GM23248 (cell line): ENCODE results near the gene LRRC9. TPM values are rescaled to one million over a fixed set of nuclear protein-coding genes. Genes with fewer than 3 reads are reported as not detected.
A peak's percentile ranks its signal among the peaks of the same experiment; 100 is the strongest.
"Not testable (repeated sequence)": the region's sequence is repeated elsewhere in the genome, so short reads cannot be mapped to it uniquely, and the experiment has no call there.

Experiments
- DNase-seq: peaks from one replicate; pipeline ENCODE4 v3.0.0-alpha.2; 2015
- H2AFZ ChIP-seq: fragments of 200-600 bp; sonication (generic); 2 replicates; pipeline ENCODE4 v1.6.1; 2016; ENCODE audit warnings: antibody characterized with exemption
- H3F3A ChIP-seq: fragments of 200-600 bp; sonication (generic); 2 replicates; pipeline ENCODE4 v1.6.1; 2016; ENCODE audit warnings: mild to moderate bottlenecking, antibody characterized with exemption, mixed run types; ENCODE audit not compliant: insufficient read depth
- H3K27ac ChIP-seq: fragments of 200-600 bp; sonication (generic); 2 replicates; pipeline ENCODE4 v1.5.1; 2016; ENCODE audit warnings: mild to moderate bottlenecking
- H3K27me3 ChIP-seq: fragments of 200-600 bp; sonication (generic); replicated peaks from 2 replicates; pipeline ENCODE4 v1.6.1; 2016; ENCODE audit warnings: mild to moderate bottlenecking; ENCODE audit not compliant: insufficient read depth
- H3K36me3 ChIP-seq: fragments of 200-600 bp; sonication (generic); 2 replicates; pipeline ENCODE4 v1.6.1; 2016; ENCODE audit warnings: low read depth, mild to moderate bottlenecking
- H3K4me1 ChIP-seq: fragments of 200-600 bp; sonication (generic); 2 replicates; pipeline ENCODE4 v1.6.1; 2016; ENCODE audit warnings: mild to moderate bottlenecking; ENCODE audit not compliant: insufficient read depth
- H3K4me2 ChIP-seq: fragments of 200-600 bp; sonication (generic); one replicate; pipeline ENCODE4 v1.6.1; 2016; ENCODE audit warnings: mild to moderate bottlenecking; ENCODE audit not compliant: unreplicated experiment
- H3K4me3 ChIP-seq: fragments of 200-600 bp; sonication (generic); 2 replicates; pipeline ENCODE4 v1.5.1; 2016; ENCODE audit warnings: mild to moderate bottlenecking
- H3K79me2 ChIP-seq: fragments of 200-600 bp; sonication (generic); 2 replicates; pipeline ENCODE4 v1.6.1; 2016; ENCODE audit warnings: mild to moderate bottlenecking; ENCODE audit not compliant: insufficient read depth
- H3K9ac ChIP-seq: fragments of 200-600 bp; sonication (generic); 2 replicates; pipeline ENCODE4 v1.6.1; 2016; ENCODE audit warnings: mild to moderate bottlenecking
- H3K9me2 ChIP-seq: fragments of 200-600 bp; sonication (generic); 2 replicates; pipeline ENCODE4 v1.6.1; 2016; ENCODE audit warnings: mixed run types, mild to moderate bottlenecking, moderate library complexity; ENCODE audit not compliant: insufficient read depth
- H3K9me3 ChIP-seq: fragments of 200-600 bp; sonication (generic); one replicate; pipeline ENCODE4 v1.6.1; 2017; ENCODE audit warnings: low read depth
- H4K20me1 ChIP-seq: fragments of 200-600 bp; sonication (generic); 2 replicates; pipeline ENCODE4 v1.6.0; 2016; ENCODE audit not compliant: insufficient read depth
- EZH2 ChIP-seq: fragments of 200-600 bp; sonication (generic); IDR thresholded peaks from 2 replicates; pipeline ENCODE4 v1.6.1; 2018; ENCODE audit warnings: antibody characterized with exemption, mild to moderate bottlenecking; ENCODE audit not compliant: insufficient read depth, poor library complexity, severe bottlenecking
- EZH2phosphoT487 ChIP-seq: fragments of 200-600 bp; sonication (generic); IDR thresholded peaks from 2 replicates; pipeline ENCODE4 v1.6.1; 2018; ENCODE audit warnings: antibody characterized with exemption, moderate library complexity, mild to moderate bottlenecking, low read depth; ENCODE audit not compliant: insufficient read depth
- WGBS, 2 experiments: methylation state at CpG; one replicate each; pipeline ENCODE4 v1.1.6; 2015 to 2017; ENCODE audit warnings: low lambda C conversion rate in 2 of 2, low coverage in 1 of 2; ENCODE audit errors: missing lambda C conversion rate in 2 of 2; 5-methylcytosine and 5-hydroxymethylcytosine counted together
- in situ Hi-C: fragments of 300-500 bp; cut with MboI; formaldehyde crosslinking; loops from 2 replicates; pipeline ENCODE4 v1.15.0; 2020
- polyA plus RNA-seq: library from polyadenylated mRNA; unstranded; fragments of >200 nt; fragmentation: Nextera tagmentation; extraction: Ambion mirVana; gene quantifications from 2 replicates; pipeline ENCODE4 v1.2.1, GENCODE V29; 2016
- total RNA-seq: library from RNA; depleted of rRNA; stranded (reverse); fragments of >200 nt; shearing (Covaris generic); gene quantifications from 2 replicates; pipeline ENCODE4 v1.2.3, GENCODE V29; 2014

The LRRC9 gene
- total and polyA plus RNA-seq, 2 experiments from 2014 or later, result not detected

- Histone ChIP-seq H2AFZ (no peak overlapping the region), H3K9ac (no peak overlapping the region), H3K4me1 (peaks cover 37% of the 10 kb centered on the region), H3K36me3 (no peaks in the 10 kb centered on the region), H3K9me2 (no peaks in the 10 kb centered on the region), H3K27me3 (no peaks in the 10 kb centered on the region), H3K9me3 (no peaks in the 10 kb centered on the region), H3K4me3 (peak overlapping the region; percentile 94), H3K27ac (peak overlapping the region; percentile 98), H3K4me2 (peak overlapping the region; percentile 96), H3K79me2 (peaks cover 71% of the 10 kb centered on the region), H3F3A (peaks cover 26% of the 10 kb centered on the region), H4K20me1 (no peaks in the 10 kb centered on the region)
- in situ Hi-C loops, result no loop called here
- DNase-seq, result peak; percentile 22
- WGBS, 2 experiments, result 75 to 81% methylated on average over 5 of the region's 5 CpGs
- TF ChIP-seq EZH2phosphoT487 (no peak), EZH2 (no peak)
Observed at GRCh38 chr14:60094306-60094897, 174.5 kb downstream of the LRRC9 start.

- H3K4me2 ChIP-seq, result peak overlapping the region; percentile 96
Observed at GRCh38 chr14:60095231-60095630, 175.3 kb downstream of the LRRC9 start.

GRCh38 chr14:60095781-60096450 lies 176.0 kb downstream of the LRRC9 start:
- Histone ChIP-seq H4K20me1 (no peaks in the 10 kb centered on the region), H2AFZ (no peak overlapping the region), H3K9me3 (no peaks in the 10 kb centered on the region), H3K27ac (peak overlapping the region; percentile 58), H3K27me3 (no peaks in the 10 kb centered on the region), H3K4me2 (peak overlapping the region; percentile 96), H3K79me2 (peaks cover 86% of the 10 kb centered on the region), H3K4me3 (no peak overlapping the region), H3K9ac (0 out of 2 replicates have a peak overlapping the region, but pooled peaks have one; percentile 2), H3K36me3 (no peaks in the 10 kb centered on the region), H3K9me2 (no peaks in the 10 kb centered on the region), H3F3A (peaks cover 26% of the 10 kb centered on the region), H3K4me1 (peaks cover 32% of the 10 kb centered on the region)
- TF ChIP-seq EZH2, result no peak
- no peak for TF ChIP-seq EZH2phosphoT487
- in situ Hi-C loops, result no loop called here
- DNase-seq, result peak; percentile 69
- WGBS, 2 experiments, result 60 to 61% methylated on average over 3 of the region's 3 CpGs

More at GRCh38 chr14:60095231-60095630, 175.3 kb downstream of the LRRC9 start:
- TF ChIP-seq EZH2phosphoT487, result no peak
- no peak for TF ChIP-seq EZH2
- peaks cover 26% of the 10 kb centered on the region for H3F3A ChIP-seq
- H3K9me3 ChIP-seq, result no peaks in the 10 kb centered on the region
- no peak overlapping the region for H3K9ac ChIP-seq
- no peaks in the 10 kb centered on the region for H4K20me1 ChIP-seq
- no peaks in the 10 kb centered on the region for H3K9me2 ChIP-seq
- no peak overlapping the region for H2AFZ ChIP-seq
- peaks cover 80% of the 10 kb centered on the region for H3K79me2 ChIP-seq
- H3K27ac ChIP-seq, result peak overlapping the region; percentile 58
- peaks cover 37% of the 10 kb centered on the region for H3K4me1 ChIP-seq
- H3K36me3 ChIP-seq, result no peaks in the 10 kb centered on the region
- in situ Hi-C loops, result no loop called here
- no peak for DNase-seq
- no peaks in the 10 kb centered on the region for H3K27me3 ChIP-seq
- H3K4me3 ChIP-seq, result peak overlapping the region; percentile 94; the same call in 1 of the 2 replicates

- Histone ChIP-seq H3K9me2 (no peaks in the 10 kb centered on the region), H3K27me3 (no peaks in the 10 kb centered on the region), H3K4me3 (no peak overlapping the region), H3K9me3 (no peaks in the 10 kb centered on the region), H3K36me3 (no peaks in the 10 kb centered on the region), H4K20me1 (no peaks in the 10 kb centered on the region), H3K4me2 (no peak overlapping the region), H3K79me2 (peaks cover 100% of the 10 kb centered on the region), H2AFZ (no peak overlapping the region), H3F3A (peaks cover 30% of the 10 kb centered on the region), H3K9ac (no peak overlapping the region), H3K27ac (no peak overlapping the region), H3K4me1 (peaks cover 47% of the 10 kb centered on the region)
- 96 to 99% methylated on average over 6 of the region's 6 CpGs for WGBS, 2 experiments
- in situ Hi-C loops, result no loop called here
- DNase-seq, result no peak
- TF ChIP-seq EZH2, result no peak
- TF ChIP-seq EZH2phosphoT487, result no peak
Observed at GRCh38 chr14:60097974-60098373, 178.0 kb downstream of the LRRC9 start.

- H3K27me3 ChIP-seq, H3K27ac ChIP-seq, in situ Hi-C loops, H4K20me1 ChIP-seq, H3K4me3 ChIP-seq, DNase-seq, H3K9me3 ChIP-seq, H2AFZ ChIP-seq, H3K36me3 ChIP-seq, H3K4me2 ChIP-seq, H3K9ac ChIP-seq, H3K9me2 ChIP-seq: not testable (repeated sequence)
- WGBS, 2 experiments, result 96 to 97% methylated on average over 7 of the region's 7 CpGs
- Histone ChIP-seq H3K79me2 (peaks cover 100% of the 10 kb centered on the region), H3K4me1 (peaks cover 38% of the 10 kb centered on the region), H3F3A (peaks cover 20% of the 10 kb centered on the region)
Observed at GRCh38 chr14:60099855-60100254, 179.9 kb downstream of the LRRC9 start.
